Pancreas (tissue), 10 donors: Measurements from ENCODE around the gene TOP3B. TPM values are rescaled to one million over a fixed set of nuclear protein-coding genes. Genes with fewer than 3 reads are reported as not detected.
A peak's percentile ranks its signal among the peaks of the same experiment; 100 is the strongest.

Experiments used
- ATAC-seq, 4 donors: fragments of 200-7000 bp; cut with Tn5 transposase; one replicate each; pipeline versions ENCODE4 v1.8.0 to v1.9.1; 2020; ENCODE audit warnings: mild to moderate bottlenecking in 4 of 4, moderate library complexity in 4 of 4
- DNase-seq, 6 donors: peaks; one replicate each; pipeline ENCODE4 v3.0.0-alpha.2; 2020
- FAIRE-seq: peaks from 2 replicates; lab custom pipeline; 2012; peaks lifted over from hg19 to GRCh38; lab: Jason Lieb, UNC
- H3K27ac ChIP-seq, 4 donors: fragments of 200-600 bp; sonication (generic); 1 replicate in 3 of 4; 2 replicates in 1 of 4; pipeline versions ENCODE4 v1.5.0 to v1.8.0; 2020
- H3K27me3 ChIP-seq, 4 donors: fragments of 200-600 bp; one replicate each; pipeline ENCODE4 v1.8.0; 2021
- H3K36me3 ChIP-seq, 3 donors: fragments of 200-600 bp; sonication (generic) in 1 of 3; one replicate each; pipeline versions ENCODE4 v1.5.0 to v1.8.0; 2020 to 2021
- H3K4me1 ChIP-seq, 3 donors: fragments of 200-600 bp; one replicate each; pipeline ENCODE4 v1.8.0; 2021
- H3K4me3 ChIP-seq, 4 donors: fragments of 200-600 bp; sonication (generic) in 2 of 4; one replicate each; pipeline versions ENCODE4 v1.5.0 to v1.8.0; 2020 to 2021
- H3K9me3 ChIP-seq, 4 donors: fragments of 200-600 bp; one replicate each; pipeline ENCODE4 v1.8.0; 2021
- CTCF ChIP-seq, 4 donors: fragments of 200-600 bp; sonication (generic) in 3 of 4; IDR thresholded peaks; one replicate each; pipeline versions ENCODE4 v1.5.0 to v1.8.0; 2021; ENCODE audit warnings: antibody characterized with exemption in 4 of 4
- WGBS, 2 donors: extraction: QIAGEN DNeasy Blood & Tissue Kit; methylation state at CpG; one replicate each; pipeline ENCODE4 v1.1.7; 2013; 5-methylcytosine and 5-hydroxymethylcytosine counted together
- intact Hi-C, 3 donors: fragments of 100-400 bp; cut with DNase I; formaldehyde crosslinking; loops; one replicate each; pipeline versions ENCODE4 v1.11.1 to v1.14.2; 2022
- polyA plus RNA-seq, 2 donors: library from polyadenylated mRNA; stranded (reverse); fragments of 200-250 nt; gene quantifications; one replicate each; pipeline ENCODE4 v1.2.3, GENCODE V29; 2013
- total RNA-seq, 6 donors: library from RNA; stranded (reverse); fragmentation: NEBNext Ultra II Directional in 4 of 6; extraction: Animal tissue kit (Norgen Biotek cat#: 25700) in 4 of 6; gene quantifications; one replicate each; pipeline versions ENCODE4 v1.2.1 to v1.2.4, GENCODE V29; 2021 to 2023
- donor health status: healthy with polysubstance abuse.
- donor health status: DM: no; HTN: no; CAD: no; lungs with moderate emphysema.
- donor health status: DM: no; HTN: no; CAD: no.
- donor health status: control.
- donor health status: control.
- donor health status: Bipolar disorder and iron deficiency.
- donor health status: DM: yes; HTN: yes; CAD: no.
- donor health status: DM: no; HTN: no; CAD: no.
- donor health status: DM: no; HTN: no; CAD: no.
- donor health status: DM: yes; HTN: yes; CAD: no.

TOP3B gene
- total and polyA plus RNA-seq, 8 donors, result 6.7 to 20.5 (median 11.3) TPM

DNA sequence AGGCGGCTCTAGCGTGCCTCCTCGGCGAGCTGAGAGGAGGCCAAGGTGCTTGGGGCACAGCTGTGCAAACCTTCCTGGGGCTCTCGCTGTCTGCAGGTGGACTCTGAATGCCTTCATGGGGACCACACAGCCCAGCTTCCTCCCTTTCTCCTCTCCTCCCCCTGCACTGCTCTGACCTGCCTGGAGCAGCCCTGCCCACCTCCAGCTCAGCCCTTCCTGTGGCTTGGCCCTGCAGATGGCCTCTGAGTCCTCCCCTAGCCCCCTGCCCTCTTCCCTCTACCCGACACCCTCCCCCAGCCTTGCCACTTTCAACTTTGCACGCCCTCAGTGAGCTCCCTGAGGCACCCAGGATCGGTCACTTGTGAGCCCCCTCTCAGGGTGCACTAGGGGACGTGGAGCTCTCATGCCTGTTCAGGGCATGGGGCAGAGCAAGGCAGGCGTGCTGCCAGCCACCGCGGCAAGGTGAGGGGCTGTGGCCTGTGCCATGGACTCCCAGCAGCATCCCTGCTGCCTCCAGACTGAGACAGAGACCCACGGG lies 61.3 kb downstream of the TOP3B start:
- Histone ChIP-seq H3K36me3 (no peaks in the 10 kb centered on the region), H3K9me3 (no peaks in the 10 kb centered on the region), H3K27me3 (no peaks in the 10 kb centered on the region), H3K27ac (peak overlapping the region in 3 of 4 donors; percentile 47 to 70 (median 66)), H3K4me1 (peaks cover 19 to 32% (median 27%) of the 10 kb centered on the region in 3 donors), H3K4me3 (no peak overlapping the region)
- FAIRE-seq, result no peak
- peak; percentile 20 to 46 (median 37) for ATAC-seq
- intact Hi-C loops, result no loop called here
- DNase-seq, result peak in 1 of 6 donors; percentile 74
- TF ChIP-seq CTCF (IDR thresholded peaks at IDR 0.05), result no peak
- 26 to 29% methylated on average over 12 to 13 of the region's 13 CpGs for WGBS, 2 donors

- H3K4me1 ChIP-seq, result peaks cover 19 to 32% (median 27%) of the 10 kb centered on the region in 3 donors
- no peak for TF ChIP-seq CTCF (IDR thresholded peaks at IDR 0.05)
- DNase-seq, result peak in 1 of 6 donors; percentile 52
- WGBS, 2 donors, result 67 to 69% methylated on average over 16 of the region's 16 CpGs
- no peaks in the 10 kb centered on the region for H3K9me3 ChIP-seq
- FAIRE-seq, result no peak
- no peaks in the 10 kb centered on the region for H3K27me3 ChIP-seq
- H3K36me3 ChIP-seq, result no peaks in the 10 kb centered on the region
- intact Hi-C loops, result no loop called here
- H3K27ac ChIP-seq, result peak overlapping the region in 3 of 4 donors; percentile 47 to 70 (median 66)
- no peak for ATAC-seq
- H3K4me3 ChIP-seq, result no peak overlapping the region
These were observed 62.0 kb downstream of the TOP3B start for GRCh38 chr22:21920341-21921183.

DNA sequence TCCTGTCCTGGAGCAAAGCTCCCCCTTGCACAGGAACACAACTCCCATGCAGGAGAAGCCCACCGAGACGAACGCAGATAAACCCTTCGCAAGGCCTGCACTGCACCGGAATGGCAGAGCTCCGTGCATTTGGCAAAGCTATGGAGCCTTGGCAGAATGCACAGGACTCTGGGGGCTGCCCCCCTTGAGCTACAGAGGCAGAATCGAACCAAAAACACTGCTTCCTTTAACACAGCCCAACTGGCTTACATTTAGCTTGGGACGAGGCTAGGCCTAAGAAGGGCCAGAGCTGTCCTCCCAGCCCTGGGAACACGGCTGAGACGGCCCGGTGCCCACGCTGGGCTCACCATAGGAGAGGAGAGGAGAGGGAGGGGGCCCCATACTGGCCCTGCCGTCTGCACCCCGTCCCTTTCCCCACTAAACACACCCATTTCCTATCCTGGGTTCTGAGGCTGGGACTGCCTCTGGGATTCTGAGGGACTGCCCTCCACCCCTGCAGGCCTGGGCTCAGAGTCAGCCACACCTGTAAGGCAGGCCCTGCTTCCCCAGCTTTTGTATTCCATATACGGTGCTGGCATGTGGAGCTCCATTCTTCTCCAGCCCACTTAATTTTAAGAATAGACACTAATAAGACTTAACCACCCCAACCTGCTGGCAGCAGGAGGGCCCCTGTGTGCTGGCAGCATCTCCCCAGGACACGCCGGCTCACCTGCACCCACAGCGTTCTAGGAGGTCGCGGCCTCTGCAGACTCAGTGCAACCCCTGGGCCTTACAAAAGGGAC lies 62.9 kb downstream of the TOP3B start:
- no peak for DNase-seq
- no peaks in the 10 kb centered on the region for H3K9me3 ChIP-seq
- H3K4me1 ChIP-seq, result peaks cover 19 to 32% (median 27%) of the 10 kb centered on the region in 3 donors
- no peaks in the 10 kb centered on the region for H3K36me3 ChIP-seq
- ATAC-seq, result no peak
- intact Hi-C loops, result no loop called here
- no peak overlapping the region for H3K27ac ChIP-seq
- WGBS, 2 donors, result 91 to 92% methylated on average over 20 of the region's 20 CpGs
- FAIRE-seq, result no peak
- H3K4me3 ChIP-seq, result no peak overlapping the region
- no peak for TF ChIP-seq CTCF (IDR thresholded peaks at IDR 0.05)
- H3K27me3 ChIP-seq, result no peaks in the 10 kb centered on the region

DNA sequence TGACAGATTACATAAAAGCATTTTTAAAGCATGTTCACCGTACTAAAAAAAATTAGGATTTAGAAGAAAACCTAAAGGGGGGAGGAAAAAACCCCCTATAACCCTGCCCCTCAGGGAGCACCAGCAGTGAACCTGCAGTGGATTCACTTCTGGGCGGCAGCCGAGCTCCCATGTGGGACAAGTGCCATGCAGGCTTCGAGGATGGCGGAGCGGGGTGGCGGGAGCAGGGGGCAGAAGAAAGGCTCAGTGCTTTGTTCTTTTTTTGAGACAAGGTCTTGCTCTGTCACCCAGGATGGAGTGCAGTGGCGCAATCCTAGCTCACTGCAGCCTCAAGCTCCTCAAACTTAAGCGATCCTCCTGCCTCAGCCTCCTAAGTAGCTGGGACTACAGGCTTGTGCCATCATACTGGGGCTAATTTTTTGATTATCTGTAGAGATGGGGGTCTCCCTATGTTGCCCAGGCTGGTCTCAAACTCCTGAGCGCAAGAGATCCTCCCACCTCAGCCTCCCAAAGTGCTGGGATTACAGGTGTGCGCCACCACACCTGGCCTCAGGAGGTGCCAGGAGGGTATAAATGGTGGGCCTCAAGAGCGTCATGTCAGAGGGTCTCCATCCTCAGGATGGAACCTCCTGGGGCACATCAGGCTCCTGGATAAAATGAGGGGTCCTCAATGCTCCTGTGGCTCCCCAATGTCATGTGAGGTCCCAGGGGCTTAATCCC lies 64.0 kb downstream of the TOP3B start:
- Histone ChIP-seq H3K27me3 (no peaks in the 10 kb centered on the region), H3K4me1 (peaks cover 19 to 32% (median 27%) of the 10 kb centered on the region in 3 donors), H3K4me3 (no peak overlapping the region), H3K36me3 (no peaks in the 10 kb centered on the region), H3K9me3 (no peaks in the 10 kb centered on the region), H3K27ac (peak overlapping the region in 1 of 4 donors; percentile 58)
- FAIRE-seq, result no peak
- DNase-seq, result no peak
- ATAC-seq, result no peak
- intact Hi-C loops, result no loop called here
- no peak for TF ChIP-seq CTCF (IDR thresholded peaks at IDR 0.05)
- WGBS, 2 donors, result 96 to 97% methylated on average over 12 of the region's 12 CpGs
